Suprapubic skin (tissue), 4 donors: Measurements from ENCODE around the gene IQSEC3. TPM values are rescaled to one million over a fixed set of nuclear protein-coding genes. Genes with fewer than 3 reads are reported as not detected.

Source experiments
- DNase-seq, 2 donors: peaks; one replicate each; pipeline ENCODE4 v3.0.0-alpha.2; 2019; ENCODE audit warnings: low spot score in 2 of 2
- H3K27ac ChIP-seq: fragments of 200-600 bp; sonication (generic); one replicate; pipeline ENCODE4 v1.5.1; 2019
- H3K27me3 ChIP-seq: fragments of 200-600 bp; sonication (generic); one replicate; pipeline ENCODE4 v1.5.1; 2019
- H3K36me3 ChIP-seq: fragments of 200-600 bp; sonication (generic); one replicate; pipeline ENCODE4 v1.5.1; 2019
- H3K4me1 ChIP-seq: fragments of 200-600 bp; sonication (generic); one replicate; pipeline ENCODE4 v1.5.1; 2019
- H3K4me3 ChIP-seq: fragments of 200-600 bp; sonication (generic); one replicate; pipeline ENCODE4 v1.5.1; 2019; ENCODE audit warnings: mild to moderate bottlenecking
- H3K9me3 ChIP-seq: fragments of 200-600 bp; sonication (generic); one replicate; pipeline ENCODE4 v1.5.1; 2019
- EP300 ChIP-seq: sonication (generic); formaldehyde crosslinking; IDR thresholded peaks from one replicate; pipeline ENCODE4 v1.6.1; 2017; ENCODE audit warnings: antibody characterized with exemption
- POLR2A ChIP-seq, 2 donors: fragments of 450-650 bp; IDR thresholded peaks; one replicate each; pipeline ENCODE4 v1.6.1; 2017; ENCODE audit warnings: antibody characterized with exemption in 2 of 2, mild to moderate bottlenecking in 2 of 2, moderate library complexity in 2 of 2
- POLR2AphosphoS5 ChIP-seq, 3 donors: sonication (generic); formaldehyde crosslinking; IDR thresholded peaks; one replicate each; pipeline ENCODE4 v1.6.1; 2017; ENCODE audit warnings: antibody characterized with exemption in 3 of 3
- WGBS: methylation state at CpG from one replicate; pipeline ENCODE4 v1.1.5; 2018; 5-methylcytosine and 5-hydroxymethylcytosine counted together
- total RNA-seq, 4 donors: library from RNA; depleted of rRNA; stranded (reverse); fragments of >200 nt; gene quantifications; one replicate each; pipeline ENCODE4 v1.1.0, GENCODE V29; 2016
- TF ChIP-seq, protein P1 (sequence below), 2 donors: fragments of 200-600 bp in 1 of 2; fragments of 450-650 bp in 1 of 2; sonication (generic) in 1 of 2; IDR thresholded peaks; one replicate each; pipeline ENCODE4 v1.5.1; 2016 to 2019; ENCODE audit warnings: antibody characterized with exemption in 2 of 2, mild to moderate bottlenecking in 1 of 2, moderate library complexity in 1 of 2

IQSEC3 gene
- total RNA-seq, 4 donors from 2014 or later, result 0.18 to 0.21 TPM; not detected in 2

DNA sequence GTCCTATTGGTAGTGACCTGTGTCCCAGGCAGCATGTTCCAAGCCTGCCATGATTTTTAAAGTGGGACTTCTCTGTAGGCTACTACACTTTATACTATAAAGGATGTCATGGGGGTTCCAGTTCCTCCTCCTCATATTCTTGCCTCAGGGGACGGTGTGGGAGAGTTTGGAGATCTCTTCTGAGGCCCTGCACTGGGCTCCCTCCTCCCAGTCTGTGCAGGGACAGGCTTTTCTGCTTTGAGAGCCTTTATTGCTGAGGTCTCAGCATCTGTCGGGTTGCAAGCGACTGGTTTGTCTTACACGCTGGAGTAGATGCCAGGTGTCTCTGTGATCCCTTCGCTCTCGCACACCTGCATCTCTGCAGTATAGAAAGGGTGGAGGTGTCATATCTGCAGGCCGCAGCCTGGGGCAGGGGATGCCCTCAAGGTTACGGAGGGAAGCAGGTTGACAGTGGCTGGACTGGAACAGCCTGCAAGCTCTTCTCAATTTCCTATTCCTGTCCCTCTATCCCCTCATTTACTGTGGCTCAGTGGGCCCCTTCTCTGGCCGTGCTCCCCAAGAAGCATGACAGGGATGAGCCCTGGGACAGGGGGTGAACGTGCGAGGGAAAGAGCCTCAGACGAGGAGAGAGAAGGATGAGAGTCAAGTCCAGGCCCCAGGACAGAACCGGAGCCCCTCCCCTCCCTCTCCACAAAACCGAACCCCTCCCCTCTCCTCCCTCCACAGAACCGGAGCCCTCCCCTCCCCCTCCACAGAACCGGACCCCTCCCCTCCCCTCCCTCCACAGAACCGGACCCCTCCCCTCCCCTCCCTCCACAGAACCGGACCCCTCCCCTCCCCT, 96.1 kb downstream of the IQSEC3 start:
- 62% methylated on average over 18 of the region's 18 CpGs for WGBS
- Histone ChIP-seq H3K4me1 (no peaks in the 10 kb centered on the region), H3K27me3 (peaks cover 10% of the 10 kb centered on the region), H3K36me3 (no peaks in the 10 kb centered on the region), H3K4me3 (no peak overlapping the region), H3K9me3 (no peaks in the 10 kb centered on the region), H3K27ac (no peak overlapping the region)
- DNase-seq, result no peak
- TF ChIP-seq POLR2A (IDR thresholded peaks at IDR 0.05) (no peak), POLR2AphosphoS5 (IDR thresholded peaks at IDR 0.05) (no peak), EP300 (no peak)
- TF ChIP-seq, protein P1, sequence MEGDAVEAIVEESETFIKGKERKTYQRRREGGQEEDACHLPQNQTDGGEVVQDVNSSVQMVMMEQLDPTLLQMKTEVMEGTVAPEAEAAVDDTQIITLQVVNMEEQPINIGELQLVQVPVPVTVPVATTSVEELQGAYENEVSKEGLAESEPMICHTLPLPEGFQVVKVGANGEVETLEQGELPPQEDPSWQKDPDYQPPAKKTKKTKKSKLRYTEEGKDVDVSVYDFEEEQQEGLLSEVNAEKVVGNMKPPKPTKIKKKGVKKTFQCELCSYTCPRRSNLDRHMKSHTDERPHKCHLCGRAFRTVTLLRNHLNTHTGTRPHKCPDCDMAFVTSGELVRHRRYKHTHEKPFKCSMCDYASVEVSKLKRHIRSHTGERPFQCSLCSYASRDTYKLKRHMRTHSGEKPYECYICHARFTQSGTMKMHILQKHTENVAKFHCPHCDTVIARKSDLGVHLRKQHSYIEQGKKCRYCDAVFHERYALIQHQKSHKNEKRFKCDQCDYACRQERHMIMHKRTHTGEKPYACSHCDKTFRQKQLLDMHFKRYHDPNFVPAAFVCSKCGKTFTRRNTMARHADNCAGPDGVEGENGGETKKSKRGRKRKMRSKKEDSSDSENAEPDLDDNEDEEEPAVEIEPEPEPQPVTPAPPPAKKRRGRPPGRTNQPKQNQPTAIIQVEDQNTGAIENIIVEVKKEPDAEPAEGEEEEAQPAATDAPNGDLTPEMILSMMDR (IDR thresholded peaks at IDR 0.05), result no peak

DNA sequence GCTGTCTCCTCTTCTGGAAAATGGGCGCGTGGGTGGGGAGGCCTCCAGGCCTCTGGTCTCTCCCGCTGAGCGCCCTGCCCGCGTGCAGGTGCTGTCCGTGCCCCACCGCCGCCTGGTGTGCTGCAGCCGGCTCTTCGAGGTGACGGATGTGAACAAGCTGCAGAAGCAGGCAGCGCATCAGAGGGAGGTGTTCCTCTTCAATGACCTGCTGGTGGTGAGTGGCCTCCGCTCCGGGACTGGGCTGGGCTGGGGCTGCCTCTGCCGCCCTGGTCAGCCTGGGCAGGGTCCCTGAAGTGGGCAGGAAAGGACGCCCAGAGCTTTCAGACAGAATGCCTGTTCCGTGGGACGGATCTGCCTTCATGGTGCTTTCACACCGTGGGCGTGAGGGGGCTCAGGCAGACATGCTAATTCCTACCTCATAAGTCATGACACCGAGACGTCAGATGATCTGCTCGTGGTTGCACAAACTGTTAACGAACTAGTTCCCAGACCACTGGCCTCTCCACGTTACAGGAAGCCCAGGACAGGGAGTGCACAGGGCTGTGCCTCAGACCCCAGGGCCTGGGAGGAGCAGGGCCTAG, 96.9 kb downstream of the IQSEC3 start:
- no peaks in the 10 kb centered on the region for H3K4me1 ChIP-seq
- no peaks in the 10 kb centered on the region for H3K36me3 ChIP-seq
- TF ChIP-seq POLR2A (IDR thresholded peaks at IDR 0.05) (no peak), POLR2AphosphoS5 (IDR thresholded peaks at IDR 0.05) (no peak), EP300 (no peak)
- TF ChIP-seq, protein P1 (IDR thresholded peaks at IDR 0.05), result no peak
- peaks cover 10% of the 10 kb centered on the region for H3K27me3 ChIP-seq
- H3K9me3 ChIP-seq, result no peaks in the 10 kb centered on the region
- 91% methylated on average over 5 of the region's 26 CpGs for WGBS
- H3K27ac ChIP-seq, result no peak overlapping the region
- H3K4me3 ChIP-seq, result no peak overlapping the region
- DNase-seq, result no peak

DNA sequence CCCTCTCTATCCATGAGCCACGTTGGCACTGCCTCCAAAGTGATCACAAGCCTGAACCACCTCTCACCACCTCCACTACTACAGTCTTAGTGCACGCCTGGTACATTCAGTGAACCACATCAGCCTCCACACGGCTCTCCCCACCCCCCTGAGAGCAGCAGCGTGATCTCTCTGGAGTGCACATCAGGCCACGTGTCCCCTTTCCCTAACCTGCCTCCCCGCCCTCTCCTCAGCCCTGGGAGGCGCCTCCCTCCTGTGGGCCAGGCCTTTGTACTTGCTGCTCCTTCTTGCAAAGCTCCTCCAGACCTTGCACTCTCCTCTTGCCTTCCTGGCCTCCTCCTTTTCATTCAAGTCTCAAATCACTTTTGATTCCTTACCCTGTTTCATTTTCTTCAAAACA, 97.6 kb downstream of the IQSEC3 start:
- Histone ChIP-seq H3K9me3 (no peaks in the 10 kb centered on the region), H3K4me1 (no peaks in the 10 kb centered on the region), H3K27ac (no peak overlapping the region), H3K27me3 (peaks cover 10% of the 10 kb centered on the region), H3K4me3 (no peak overlapping the region), H3K36me3 (no peaks in the 10 kb centered on the region)
- TF ChIP-seq POLR2AphosphoS5 (IDR thresholded peaks at IDR 0.05) (no peak), EP300 (no peak), POLR2A (IDR thresholded peaks at IDR 0.05) (no peak)
- TF ChIP-seq, protein P1 (IDR thresholded peaks at IDR 0.05), result no peak
- WGBS, result 77% methylated on average over 7 of the region's 7 CpGs
- DNase-seq, result no peak

DNA sequence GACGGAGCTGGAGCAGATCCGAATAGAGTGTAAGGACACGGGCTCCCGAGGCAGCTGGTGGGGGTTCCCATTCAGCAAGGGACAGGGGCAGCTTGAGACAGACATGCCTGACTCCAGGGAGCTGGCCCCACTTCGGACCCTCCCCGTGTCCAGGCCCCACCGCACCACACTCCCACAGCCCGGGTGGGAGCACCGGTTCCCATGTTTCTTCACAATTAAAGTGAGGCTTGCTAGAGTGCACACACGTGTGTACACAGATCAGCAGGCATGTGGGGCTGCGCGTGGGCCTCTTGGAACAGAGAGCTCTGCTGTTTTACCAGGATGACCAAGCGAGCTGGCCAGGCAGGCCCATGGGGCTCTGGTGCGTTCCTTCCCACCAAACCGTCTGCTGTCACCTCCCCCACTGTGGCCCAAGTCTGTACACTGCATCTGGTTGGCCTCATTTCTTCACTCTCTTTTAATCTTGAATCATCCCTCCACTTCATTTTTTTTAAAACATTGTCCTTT, 99.3 kb downstream of the IQSEC3 start:
- no peak for TF ChIP-seq EP300
- no peak for TF ChIP-seq POLR2A (IDR thresholded peaks at IDR 0.05)
- TF ChIP-seq POLR2AphosphoS5 (IDR thresholded peaks at IDR 0.05), result no peak
- TF ChIP-seq, protein P1 (IDR thresholded peaks at IDR 0.05), result no peak
- WGBS, result 92% methylated on average over 13 of the region's 15 CpGs

DNA sequence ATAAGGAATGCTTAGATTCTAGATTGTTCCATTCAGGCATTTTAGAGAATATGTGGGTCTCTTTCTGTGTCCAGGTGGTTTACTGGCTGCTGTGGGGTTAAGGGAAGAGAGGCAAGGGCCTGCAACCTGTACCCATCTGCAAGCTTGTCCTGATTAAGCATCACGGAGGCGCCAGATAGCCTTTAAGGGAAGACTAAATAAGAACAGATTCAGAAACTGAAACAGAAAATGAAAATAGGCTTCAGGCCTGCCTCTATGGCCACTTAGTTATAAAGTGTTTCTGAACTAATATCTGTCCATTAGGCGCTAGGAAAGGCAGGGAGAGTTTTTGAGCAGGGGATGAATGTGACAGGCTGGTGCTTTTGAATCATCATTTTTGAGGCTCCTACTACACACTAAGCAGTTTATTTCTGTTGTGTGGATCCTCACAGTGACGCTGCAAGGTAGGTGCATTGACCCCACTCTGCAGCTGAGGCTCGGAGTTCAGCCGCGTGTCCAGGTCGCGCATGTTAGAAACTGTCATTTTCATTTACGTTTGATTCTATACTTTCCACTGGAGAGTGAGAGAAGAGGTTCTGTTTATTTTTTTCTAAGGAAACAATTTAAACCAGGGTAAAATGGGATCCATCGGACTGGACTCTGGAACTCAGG, 100.0 kb downstream of the IQSEC3 start:
- Histone ChIP-seq H3K4me3 (no peak overlapping the region), H3K4me1 (peaks cover under 1% of the 10 kb centered on the region), H3K36me3 (no peaks in the 10 kb centered on the region), H3K27ac (no peak overlapping the region), H3K27me3 (peaks cover 17% of the 10 kb centered on the region), H3K9me3 (no peaks in the 10 kb centered on the region)
- no peak for TF ChIP-seq EP300
- no peak for DNase-seq
- 79% methylated on average over 11 of the region's 11 CpGs for WGBS

More for the DNA sequence above, 99.3 kb downstream of the IQSEC3 start:
- H3K27ac ChIP-seq, result no peak overlapping the region
- H3K27me3 ChIP-seq, result peaks cover 15% of the 10 kb centered on the region
- no peaks in the 10 kb centered on the region for H3K4me1 ChIP-seq
- DNase-seq, result no peak
- no peak overlapping the region for H3K4me3 ChIP-seq
- no peaks in the 10 kb centered on the region for H3K36me3 ChIP-seq
- no peaks in the 10 kb centered on the region for H3K9me3 ChIP-seq
